Measurements from ENCODE around the gene KLK7.

- TF ChIP-seq CTCF (IDR thresholded peaks at IDR 0.05; ENCODE audit: poor library complexity), result no peak
- TF ChIP-seq EZH2 (IDR thresholded peaks at IDR 0.05; ENCODE audit: borderline replicate concordance), result no peak
Observed at GRCh38 chr19:51006406-51006805, 22.7 kb upstream of the KLK7 start.

Data from hepatocyte (in vitro differentiated cells).